Lung (tissue), 12 donors: ENCODE measurements around the gene GARS1. TPM values are rescaled to one million over a fixed set of nuclear protein-coding genes. Genes with fewer than 3 reads are reported as not detected.

ENCODE experiments used
- ATAC-seq: fragments of 200-7000 bp; cut with Tn5 transposase; one replicate; pipeline ENCODE4 v1.9.1; 2020; ENCODE audit warnings: moderate number of reproducible peaks; ENCODE audit not compliant: insufficient read depth, low FRiP score
- DNase-seq, 3 donors: peaks; one replicate each; pipeline ENCODE4 v3.0.0-alpha.2; 2013 to 2017
- H3K27ac ChIP-seq, 2 donors: one replicate each; pipeline ENCODE4 v1.5.1; 2013; ENCODE audit warnings: mild to moderate bottlenecking in 2 of 2, moderate library complexity in 2 of 2, control low read depth in 1 of 2, inconsistent platforms in 1 of 2, low read depth in 1 of 2, low read length in 1 of 2
- H3K27me3 ChIP-seq, 3 donors: one replicate each; pipeline ENCODE4 v1.5.1; 2013; ENCODE audit warnings: low read length in 2 of 3; ENCODE audit not compliant: control insufficient read depth in 3 of 3, insufficient read depth in 3 of 3
- H3K36me3 ChIP-seq, 4 donors: one replicate each; pipeline ENCODE4 v1.5.1; 2013; ENCODE audit warnings: low read length in 4 of 4, mild to moderate bottlenecking in 1 of 4, moderate library complexity in 1 of 4; ENCODE audit not compliant: control insufficient read depth in 4 of 4, insufficient read depth in 4 of 4
- H3K4me1 ChIP-seq, 5 donors: one replicate each; pipeline ENCODE4 v1.5.1; 2013; ENCODE audit warnings: low read length in 5 of 5, mild to moderate bottlenecking in 2 of 5, moderate library complexity in 1 of 5; ENCODE audit not compliant: control insufficient read depth in 5 of 5, insufficient read depth in 5 of 5
- H3K4me3 ChIP-seq: one replicate; pipeline ENCODE4 v1.5.1; 2013; ENCODE audit warnings: mild to moderate bottlenecking, control low read depth, moderate library complexity
- H3K9ac ChIP-seq, 2 donors: one replicate each; pipeline ENCODE4 v1.5.1; 2013; ENCODE audit warnings: low read length in 2 of 2, control low read depth in 1 of 2; ENCODE audit not compliant: insufficient read depth in 1 of 2
- H3K9me3 ChIP-seq, 4 donors: one replicate each; pipeline ENCODE4 v1.5.1; 2013; ENCODE audit warnings: low read length in 3 of 4, mild to moderate bottlenecking in 1 of 4, moderate library complexity in 1 of 4; ENCODE audit not compliant: control insufficient read depth in 4 of 4, insufficient read depth in 3 of 4
- WGBS, 2 donors: extraction: QIAGEN DNeasy Blood & Tissue Kit; methylation state at CpG; one replicate each; pipeline ENCODE4 v1.1.7; 2013; 5-methylcytosine and 5-hydroxymethylcytosine counted together
- polyA plus RNA-seq, 2 donors: library from polyadenylated mRNA; stranded (reverse); fragments of 200-250 nt; gene quantifications; one replicate each; pipeline ENCODE4 v1.2.1, GENCODE V29; 2013
- total RNA-seq, 2 donors: library from RNA; depleted of rRNA in 1 of 2; stranded (reverse); fragments of >200 nt in 1 of 2; gene quantifications; one replicate each; pipeline ENCODE4 v1.2.1, GENCODE V29; 2014 to 2021
- TF ChIP-seq, protein P1 (sequence below): IDR thresholded peaks from 2 replicates; pipeline ENCODE4 v1.5.1; 2012; ENCODE audit warnings: mild to moderate bottlenecking; ENCODE audit errors: control extremely low read depth, extremely low read depth
- donor health status: control.
- donor health status: control.
- donor health status: Bipolar disorder and iron deficiency.
- donor health status: healthy.
- donor health status: DM: yes; HTN: yes; CAD: no.

The GARS1 gene
- total and polyA plus RNA-seq, 4 donors: 55.5 to 132 (median 92.1) TPM

DNA sequence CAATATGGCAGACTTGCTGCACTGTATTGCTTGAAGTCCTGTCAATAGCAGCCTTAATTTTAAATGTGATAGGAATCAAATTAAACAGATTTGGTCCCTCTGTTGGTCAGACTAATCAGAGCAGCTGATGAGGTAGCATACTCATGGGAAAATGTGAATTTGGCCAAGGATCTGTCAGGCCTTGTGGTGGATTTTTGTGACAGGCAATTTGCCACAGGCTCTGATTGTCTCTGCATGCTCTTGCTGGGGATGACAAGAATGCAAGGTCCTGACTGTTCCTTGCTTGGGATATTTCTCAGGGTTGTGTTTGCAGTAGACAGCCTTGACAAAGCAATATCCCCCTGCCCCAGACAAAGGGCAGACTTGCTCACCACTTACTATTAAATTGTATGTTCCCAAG lies 41.5 kb upstream of the GARS1 start:
- Histone ChIP-seq H3K4me1 (peaks cover 0 to 36% (median 12%) of the 10 kb centered on the region in 5 donors), H3K9ac (no peak overlapping the region), H3K27ac (no peak overlapping the region), H3K4me3 (no peak overlapping the region), H3K36me3 (peaks cover 0 to 6% (median 2%) of the 10 kb centered on the region in 4 donors), H3K27me3 (no peaks in the 10 kb centered on the region), H3K9me3 (no peaks in the 10 kb centered on the region)
- ATAC-seq (no peak), DNase-seq (peak; percentile 70 to 87 (median 78))
- TF ChIP-seq, protein P1, sequence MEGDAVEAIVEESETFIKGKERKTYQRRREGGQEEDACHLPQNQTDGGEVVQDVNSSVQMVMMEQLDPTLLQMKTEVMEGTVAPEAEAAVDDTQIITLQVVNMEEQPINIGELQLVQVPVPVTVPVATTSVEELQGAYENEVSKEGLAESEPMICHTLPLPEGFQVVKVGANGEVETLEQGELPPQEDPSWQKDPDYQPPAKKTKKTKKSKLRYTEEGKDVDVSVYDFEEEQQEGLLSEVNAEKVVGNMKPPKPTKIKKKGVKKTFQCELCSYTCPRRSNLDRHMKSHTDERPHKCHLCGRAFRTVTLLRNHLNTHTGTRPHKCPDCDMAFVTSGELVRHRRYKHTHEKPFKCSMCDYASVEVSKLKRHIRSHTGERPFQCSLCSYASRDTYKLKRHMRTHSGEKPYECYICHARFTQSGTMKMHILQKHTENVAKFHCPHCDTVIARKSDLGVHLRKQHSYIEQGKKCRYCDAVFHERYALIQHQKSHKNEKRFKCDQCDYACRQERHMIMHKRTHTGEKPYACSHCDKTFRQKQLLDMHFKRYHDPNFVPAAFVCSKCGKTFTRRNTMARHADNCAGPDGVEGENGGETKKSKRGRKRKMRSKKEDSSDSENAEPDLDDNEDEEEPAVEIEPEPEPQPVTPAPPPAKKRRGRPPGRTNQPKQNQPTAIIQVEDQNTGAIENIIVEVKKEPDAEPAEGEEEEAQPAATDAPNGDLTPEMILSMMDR: no peak

DNA sequence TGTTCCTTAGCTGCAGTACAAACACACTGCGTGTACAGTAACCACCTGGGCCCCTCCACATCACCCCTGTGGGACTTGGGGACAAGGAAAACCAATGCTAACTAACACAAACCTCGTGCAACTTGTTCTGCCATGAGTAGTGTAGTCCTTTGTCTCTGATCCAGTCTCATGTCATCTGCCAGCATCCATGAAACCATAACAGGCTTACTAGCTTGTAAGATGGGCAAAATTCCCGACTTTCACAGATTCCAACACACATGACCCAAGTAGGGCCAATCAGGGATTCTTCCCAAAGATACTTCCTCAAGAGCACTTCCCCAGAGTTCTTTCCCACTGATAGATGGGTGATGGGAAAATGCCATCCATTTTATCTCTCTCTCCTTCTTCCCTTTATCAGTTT lies 41.1 kb upstream of the GARS1 start:
- 76 to 85% methylated on average over 3 of the region's 3 CpGs for WGBS, 2 donors
- Histone ChIP-seq H3K36me3 (peaks cover 0 to 6% (median 2%) of the 10 kb centered on the region in 4 donors), H3K9ac (no peak overlapping the region), H3K9me3 (no peaks in the 10 kb centered on the region), H3K4me3 (no peak overlapping the region), H3K27ac (no peak overlapping the region), H3K27me3 (no peaks in the 10 kb centered on the region), H3K4me1 (peaks cover 0 to 36% (median 12%) of the 10 kb centered on the region in 5 donors)
- ATAC-seq (no peak), DNase-seq (peak in 2 of 3 donors; percentile 51 to 73)
- TF ChIP-seq, protein P1: no peak

DNA sequence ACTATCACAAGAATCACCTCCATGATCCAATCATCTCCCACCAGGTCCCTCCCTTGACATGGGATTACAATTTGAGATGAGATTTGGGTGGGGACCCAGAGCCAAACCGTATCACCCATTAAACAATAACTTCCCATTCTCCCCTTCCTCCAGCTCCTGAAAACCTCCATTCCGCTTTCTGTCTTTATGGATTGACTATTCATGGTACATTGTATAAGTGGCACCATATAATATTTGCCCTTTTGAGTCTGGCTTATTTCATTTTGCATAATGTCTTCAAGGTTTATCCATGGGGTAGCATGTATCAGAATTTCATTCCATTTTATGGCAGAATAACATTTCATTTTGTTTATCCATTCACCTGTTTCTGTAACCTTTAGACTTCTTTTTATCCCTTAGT lies 39.2 kb upstream of the GARS1 start:
- TF ChIP-seq, protein P1: no peak
- H3K27ac ChIP-seq: no peak overlapping the region

DNA sequence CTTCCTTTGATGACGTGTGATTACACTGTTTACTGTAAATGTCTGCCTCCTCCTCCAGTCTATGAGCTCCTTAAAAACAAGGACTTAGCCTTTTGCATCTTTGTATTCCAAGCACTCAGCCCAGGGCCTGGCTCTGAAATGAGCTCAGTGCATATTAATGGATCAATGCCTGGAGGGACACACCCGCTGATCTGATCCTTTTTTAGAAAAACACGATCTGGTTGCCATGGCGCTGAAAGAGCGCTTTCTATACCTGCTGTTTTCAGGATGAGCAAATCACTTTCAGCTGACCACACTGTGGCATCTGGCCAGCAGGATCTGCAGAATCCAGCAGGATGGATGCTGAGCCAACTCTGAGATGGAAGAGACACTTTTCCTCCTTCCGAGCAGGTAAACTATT lies 37.8 kb upstream of the GARS1 start:
- no peak overlapping the region for H3K27ac ChIP-seq
- H3K4me3 ChIP-seq: no peak overlapping the region
- no peak for DNase-seq
- no peaks in the 10 kb centered on the region for H3K27me3 ChIP-seq
- ATAC-seq: no peak
- peaks cover 0 to 37% (median 4%) of the 10 kb centered on the region in 5 donors for H3K4me1 ChIP-seq
- H3K9ac ChIP-seq: no peak overlapping the region
- 87 to 88% methylated on average over 6 of the region's 6 CpGs for WGBS, 2 donors
- TF ChIP-seq, protein P1: no peak
- H3K36me3 ChIP-seq: peaks cover 0 to 8% (median 6%) of the 10 kb centered on the region in 4 donors
- no peaks in the 10 kb centered on the region for H3K9me3 ChIP-seq

More for the DNA sequence above, 39.2 kb upstream of the GARS1 start:
- ATAC-seq (no peak), DNase-seq (no peak)
- H3K4me1 ChIP-seq: peaks cover 0 to 36% (median 12%) of the 10 kb centered on the region in 5 donors
- no peak overlapping the region for H3K4me3 ChIP-seq
- H3K9ac ChIP-seq: no peak overlapping the region
- no peaks in the 10 kb centered on the region for H3K27me3 ChIP-seq
- H3K9me3 ChIP-seq: no peaks in the 10 kb centered on the region
- peaks cover 0 to 8% (median 4%) of the 10 kb centered on the region in 4 donors for H3K36me3 ChIP-seq
- 95 to 96% methylated on average over 2 of the region's 2 CpGs for WGBS, 2 donors
